HG02943 (cell line): ENCODE results near the gene DHX32.
"Not testable (repeated sequence)": the region's sequence is repeated elsewhere in the genome, so short reads cannot be mapped to it uniquely, and the experiment has no call there.

ENCODE experiments used
- ATAC-seq: cut with Tn5 transposase; IDR thresholded peaks from one replicate; pipeline ENCODE4 v1.9.1; 2021; ENCODE audit warnings: mild to moderate bottlenecking, low read depth, moderate library complexity; ENCODE audit not compliant: unreplicated experiment

DHX32 gene

DNA sequence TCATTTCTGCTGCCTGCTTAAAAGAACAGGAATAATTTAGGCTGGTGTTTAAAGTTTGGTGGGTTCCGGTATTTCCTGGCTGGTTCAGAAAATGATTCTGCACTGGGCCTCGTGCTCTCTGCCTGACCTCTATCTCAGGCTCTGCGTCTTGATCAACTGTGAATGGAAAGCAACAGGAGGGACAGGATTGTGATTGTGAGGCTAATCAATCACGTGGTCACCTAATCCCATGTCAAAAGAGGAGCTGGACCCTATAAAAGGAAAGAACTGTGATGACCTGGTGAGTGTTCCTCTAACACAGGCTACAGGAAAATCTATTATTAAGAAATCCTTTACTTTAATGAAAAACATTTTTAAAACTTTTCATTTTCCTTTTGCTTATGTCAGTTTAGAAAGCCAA lies at the start of gene DHX32:
DHX32 (minus strand) TSS at position 101 of the 400 bp plus-strand sequence. CDS start 468 bp downstream, outside the sequence.
- no peak for ATAC-seq

DNA sequence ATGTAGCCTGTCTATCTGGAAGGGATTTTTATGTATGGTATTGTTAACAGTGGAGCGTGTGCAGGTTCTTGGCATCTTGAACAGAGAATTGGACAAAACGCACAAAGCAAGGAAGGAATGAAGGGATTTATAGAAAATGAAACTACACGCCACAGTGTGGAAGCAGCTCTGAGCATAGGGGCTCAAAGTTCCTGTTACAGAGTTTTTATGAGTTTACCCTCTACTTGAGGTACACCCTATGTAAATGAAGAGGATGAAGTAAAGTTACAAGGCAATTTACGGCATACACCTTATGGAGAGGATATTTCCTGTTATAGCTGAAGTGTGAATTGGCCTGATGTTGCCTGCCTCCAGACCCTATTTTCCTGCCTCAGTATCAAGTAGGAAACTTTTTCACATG lies 48.5 kb upstream of the DHX32 start:
- no peak for ATAC-seq

DNA sequence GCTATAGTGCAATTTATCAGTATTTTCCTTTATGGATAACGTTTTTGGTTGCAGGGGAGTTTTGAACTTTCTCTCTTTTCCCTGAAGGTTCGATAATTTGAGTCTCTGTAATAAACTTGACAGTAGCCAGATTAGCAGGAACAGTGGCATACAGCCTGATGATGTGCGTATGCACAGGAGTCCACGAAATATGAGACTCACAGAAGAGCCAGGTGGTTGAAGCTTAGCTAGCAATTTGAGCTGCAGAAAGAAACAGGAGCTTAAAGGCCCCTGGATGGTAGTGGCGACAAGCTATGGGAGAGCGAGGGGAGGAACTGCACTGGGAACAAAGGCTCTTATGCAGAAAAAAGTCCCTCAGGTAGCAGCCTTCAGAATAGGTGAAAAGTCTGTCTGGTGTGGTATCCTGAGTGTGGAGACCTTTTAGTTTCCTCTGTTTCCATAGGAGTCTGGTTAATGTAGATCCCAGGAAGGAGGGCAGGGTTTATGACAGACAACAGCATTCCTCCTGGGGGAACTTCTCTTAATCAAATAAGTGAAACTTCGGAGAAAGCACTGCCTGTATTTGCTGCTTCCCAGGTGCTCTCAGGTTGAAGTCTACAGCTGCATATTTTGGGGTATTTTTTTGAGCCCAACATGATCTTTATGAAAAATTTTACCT lies 48.0 kb upstream of the DHX32 start:
- no peak for ATAC-seq

DNA sequence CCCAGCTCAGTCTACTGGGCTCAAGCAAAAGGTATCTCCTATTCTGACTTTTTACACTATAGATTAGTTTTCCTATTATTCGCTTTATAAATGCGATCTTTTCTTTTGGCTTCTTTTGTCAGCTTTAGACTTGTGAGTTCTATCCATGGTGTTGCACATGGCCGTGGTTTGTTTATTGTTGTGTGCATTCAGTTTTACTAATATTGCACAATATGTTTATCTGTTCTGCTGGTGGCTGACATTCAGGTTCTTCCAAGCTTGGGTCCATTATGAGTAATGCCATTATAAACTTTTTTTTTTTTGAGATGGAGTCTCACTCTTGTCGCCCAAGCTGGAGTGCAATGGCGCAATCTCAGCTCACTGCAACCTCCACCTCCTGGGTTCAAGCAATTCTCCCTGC lies 46.2 kb upstream of the DHX32 start:
- not testable (repeated sequence) for ATAC-seq

DNA sequence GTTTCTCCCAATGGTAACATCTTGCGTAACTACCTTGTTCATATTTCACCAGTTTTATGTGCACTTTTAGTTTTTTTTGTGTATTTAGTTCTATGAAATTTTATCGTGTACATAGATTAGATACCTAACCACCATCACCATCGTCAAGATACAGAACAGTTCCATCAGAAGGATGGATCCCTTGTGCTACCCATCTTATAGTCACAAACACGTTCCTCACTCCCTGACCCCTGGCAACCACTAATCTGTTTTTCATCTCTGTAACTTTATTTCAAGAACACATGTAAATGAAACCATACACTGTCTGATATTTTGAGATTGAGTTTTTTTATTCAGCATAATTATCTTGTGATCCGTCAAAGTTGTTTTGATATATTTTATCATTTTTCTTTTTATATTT lies 45.2 kb upstream of the DHX32 start:
- no peak for ATAC-seq

DNA sequence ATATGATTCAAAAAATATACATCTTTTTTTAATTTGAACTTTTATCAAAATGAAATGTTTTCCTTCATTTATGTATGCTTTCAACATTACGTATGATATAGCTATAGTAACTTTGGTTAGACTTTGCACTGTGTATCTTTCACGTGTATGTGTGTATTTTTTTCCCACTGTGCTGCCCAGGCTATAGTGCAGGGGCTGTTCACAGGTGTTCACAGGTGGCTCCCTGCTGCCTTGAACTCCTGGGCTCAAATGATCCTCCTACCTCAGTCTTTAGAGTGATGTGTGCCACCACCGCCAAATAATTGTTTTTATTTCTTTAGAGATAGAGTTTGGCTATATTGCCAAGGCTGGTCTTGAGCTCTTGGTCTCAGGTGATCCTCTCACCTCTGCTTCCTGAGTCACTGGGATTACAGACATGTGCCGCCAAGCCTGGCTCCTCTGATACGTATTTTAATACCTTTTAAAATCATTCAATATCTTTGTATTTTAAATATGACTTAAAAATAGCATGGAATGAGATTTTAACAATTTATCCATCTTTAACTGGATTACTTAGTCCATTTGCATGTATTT lies 44.3 kb upstream of the DHX32 start:
- no peak for ATAC-seq

DNA sequence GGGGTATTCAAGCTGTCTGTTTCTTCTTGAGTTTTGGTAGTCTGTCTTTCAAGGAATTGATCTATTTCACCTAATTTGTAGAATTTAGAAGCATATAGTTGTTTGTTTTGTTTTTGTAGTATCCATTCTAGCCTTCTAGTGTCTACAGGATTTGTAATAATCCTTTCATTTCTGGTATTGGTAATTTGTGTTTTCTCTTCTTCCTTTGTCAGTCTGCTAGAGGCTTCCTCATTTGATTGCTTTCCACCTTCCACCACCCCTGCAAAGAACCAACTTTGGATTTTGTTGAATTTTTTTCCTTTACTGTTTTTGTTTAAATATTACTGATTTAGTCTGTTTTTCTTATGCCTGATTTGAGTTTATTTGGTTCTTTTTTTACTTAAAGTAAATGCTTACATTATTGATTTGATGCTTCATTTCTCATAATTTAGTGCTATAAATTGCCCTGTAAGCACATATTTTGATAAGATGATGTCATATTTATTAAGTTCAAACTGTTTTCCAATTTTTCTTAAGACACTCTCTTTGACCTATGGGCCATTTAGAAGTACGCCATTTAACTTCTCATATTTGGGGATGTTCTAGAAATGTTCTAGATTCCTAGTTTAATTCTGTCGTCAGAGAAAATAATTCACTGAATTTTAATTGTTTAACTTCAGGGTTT lies 40.7 kb upstream of the DHX32 start:
- ATAC-seq: not testable (repeated sequence)

DNA sequence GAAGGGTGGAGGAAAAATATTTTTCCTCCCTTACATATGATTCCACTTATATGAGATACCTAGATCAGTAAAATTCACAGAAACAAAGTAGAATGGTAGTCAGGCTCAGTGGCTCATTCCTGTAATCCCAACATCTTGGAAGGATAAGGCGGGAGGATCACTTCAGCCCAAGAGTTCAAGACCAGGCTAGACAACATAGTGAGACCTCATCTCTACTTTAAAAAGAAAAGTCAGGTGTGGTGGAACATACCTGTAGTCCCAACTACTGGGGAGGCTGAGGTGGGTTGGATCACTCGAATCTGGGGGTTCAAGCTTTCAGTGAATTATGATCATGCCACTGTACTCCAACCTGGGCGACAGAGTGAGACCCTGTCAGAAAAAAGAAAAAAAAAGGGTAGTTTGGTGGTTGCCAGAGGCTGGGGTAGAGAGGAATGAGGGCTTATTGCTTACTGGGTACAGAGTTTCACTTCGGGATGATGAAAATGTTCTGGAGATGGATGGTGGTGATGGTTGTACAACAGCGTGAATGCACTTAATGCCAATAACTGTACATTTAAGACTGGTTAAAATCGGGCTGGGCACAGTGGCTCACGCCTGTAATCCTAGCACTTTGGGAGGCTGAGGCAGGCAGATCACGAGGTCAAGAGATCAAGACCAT lies 36.7 kb upstream of the DHX32 start:
- ATAC-seq: not testable (repeated sequence)

- no peak for ATAC-seq
Observed at GRCh38 chr10:125916977-125917376, 35.9 kb upstream of the DHX32 start.

- ATAC-seq: not testable (repeated sequence)
Observed at GRCh38 chr10:125913277-125913676, 32.2 kb upstream of the DHX32 start.

- ATAC-seq: no peak
Observed at GRCh38 chr10:125911990-125912389, 30.9 kb upstream of the DHX32 start.

DNA sequence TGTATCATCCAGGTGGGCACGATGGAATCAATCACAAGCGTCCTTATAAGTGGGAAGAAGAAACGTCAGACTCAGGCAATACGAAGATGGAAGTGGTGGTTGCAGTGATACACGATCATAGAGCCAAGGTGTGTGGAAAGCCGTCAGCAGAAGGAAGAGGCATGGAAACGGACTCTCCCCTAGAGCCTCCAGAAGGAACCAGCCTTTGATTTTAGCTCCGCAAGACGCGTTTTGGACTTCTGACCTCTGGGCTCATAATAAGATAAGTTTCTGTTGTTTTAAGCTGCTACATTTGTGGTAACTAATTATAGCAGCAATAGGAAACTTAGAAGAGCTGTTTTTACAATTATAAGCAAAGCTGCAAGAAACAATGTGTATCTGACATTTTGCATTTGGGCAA lies 30.1 kb upstream of the DHX32 start:
- no peak for ATAC-seq

- ATAC-seq: not testable (repeated sequence)
Observed at GRCh38 chr10:125909491-125909890, 28.4 kb upstream of the DHX32 start.

GRCh38 chr10:125908813-125909212 lies 27.7 kb upstream of the DHX32 start:
- ATAC-seq: not testable (repeated sequence)

GRCh38 chr10:125907598-125907997 lies 26.5 kb upstream of the DHX32 start:
- not testable (repeated sequence) for ATAC-seq

GRCh38 chr10:125905069-125905994 lies 24.2 kb upstream of the DHX32 start:
- ATAC-seq: not testable (repeated sequence)

GRCh38 chr10:125903135-125903640 lies 22.1 kb upstream of the DHX32 start:
- not testable (repeated sequence) for ATAC-seq

- not testable (repeated sequence) for ATAC-seq
Observed at GRCh38 chr10:125900963-125901362, 19.9 kb upstream of the DHX32 start.

DNA sequence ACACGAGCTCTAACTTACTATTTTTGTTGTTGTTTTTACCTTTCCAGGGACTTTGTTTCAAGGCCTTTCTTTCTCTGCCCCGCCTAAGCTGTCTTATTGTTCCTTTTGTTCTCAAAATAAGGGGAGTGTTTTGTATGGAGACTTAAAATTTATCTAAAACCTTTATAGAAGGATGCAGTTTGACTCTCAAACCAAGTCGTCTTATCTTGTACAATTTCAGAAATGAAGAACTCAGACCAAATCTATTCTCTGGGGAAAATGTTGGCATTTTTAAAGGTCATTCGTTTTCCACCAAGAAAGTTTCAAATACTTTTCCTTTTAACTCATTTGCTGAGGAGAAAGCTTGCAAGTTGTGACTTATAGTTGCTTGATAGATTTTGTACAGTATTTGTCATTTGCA lies 16.2 kb upstream of the DHX32 start:
- not testable (repeated sequence) for ATAC-seq
